H9 (cell line): ENCODE measurements around the gene SRP72. TPM values are rescaled to one million over a fixed set of nuclear protein-coding genes. Genes with fewer than 3 reads are reported as not detected.

Experiments used
- DNase-seq: peaks from one replicate; pipeline ENCODE4 v3.0.0-alpha.2; 2017
- H2AFZ ChIP-seq: one replicate; pipeline ENCODE4 v1.6.1; 2013; ENCODE audit warnings: mild to moderate bottlenecking, low read length, control low read depth, moderate library complexity
- H2AK5ac ChIP-seq: 2 replicates; pipeline ENCODE4 v1.6.1; 2013; ENCODE audit warnings: low read length, control low read depth, mixed read lengths; ENCODE audit not compliant: insufficient read length
- H2BK120ac ChIP-seq: one replicate; pipeline ENCODE4 v1.6.1; 2013; ENCODE audit warnings: low read depth, mild to moderate bottlenecking, low read length, control low read depth, inconsistent platforms; ENCODE audit not compliant: poor library complexity, severe bottlenecking
- H2BK12ac ChIP-seq: 2 replicates; pipeline ENCODE4 v1.6.1; 2013; ENCODE audit warnings: low read length, control low read depth, mixed read lengths, low read depth; ENCODE audit not compliant: insufficient read length
- H2BK15ac ChIP-seq: 2 replicates; pipeline ENCODE4 v1.6.1; 2013; ENCODE audit warnings: low read depth, low read length, control low read depth
- H2BK20ac ChIP-seq: one replicate; pipeline ENCODE4 v1.6.1; 2013; ENCODE audit warnings: low read depth, mild to moderate bottlenecking, low read length, control low read depth, inconsistent platforms; ENCODE audit not compliant: poor library complexity, severe bottlenecking
- H2BK5ac ChIP-seq: 2 replicates; pipeline ENCODE4 v1.6.1; 2013; ENCODE audit warnings: low read length, control low read depth, mixed read lengths; ENCODE audit not compliant: insufficient read length
- H3K14ac ChIP-seq: 2 replicates; pipeline ENCODE4 v1.6.1; 2013; ENCODE audit warnings: low read length, control low read depth; ENCODE audit not compliant: insufficient read depth
- H3K18ac ChIP-seq: 2 replicates; pipeline ENCODE4 v1.6.1; 2013; ENCODE audit warnings: low read depth, mild to moderate bottlenecking, mixed read lengths, low read length, control low read depth; ENCODE audit not compliant: insufficient read length
- H3K23ac ChIP-seq: 2 replicates; pipeline ENCODE4 v1.6.1; 2013; ENCODE audit warnings: low read length, control low read depth, mixed read lengths, low read depth; ENCODE audit not compliant: insufficient read length
- H3K23me2 ChIP-seq: 2 replicates; pipeline ENCODE4 v1.6.1; 2013; ENCODE audit warnings: low read depth, mild to moderate bottlenecking, mixed read lengths, low read length, control low read depth; ENCODE audit not compliant: insufficient read length, poor library complexity, severe bottlenecking
- H3K27ac ChIP-seq: 2 replicates; pipeline ENCODE4 v1.5.1; 2013; ENCODE audit warnings: low read length, control low read depth, mixed read lengths, low read depth; ENCODE audit not compliant: insufficient read length
- H3K27me3 ChIP-seq: 2 replicates; pipeline ENCODE4 v1.6.1; 2013; ENCODE audit warnings: low read length, control low read depth, inconsistent platforms; ENCODE audit not compliant: insufficient read depth
- H3K4ac ChIP-seq: 2 replicates; pipeline ENCODE4 v1.6.1; 2013; ENCODE audit warnings: low read depth, mild to moderate bottlenecking, control low read depth, inconsistent platforms, low read length, moderate library complexity
- H3K4me1 ChIP-seq: 2 replicates; pipeline ENCODE4 v1.6.1; 2013; ENCODE audit warnings: low read length, control low read depth, inconsistent platforms; ENCODE audit not compliant: insufficient read depth
- H3K4me2 ChIP-seq: 2 replicates; pipeline ENCODE4 v1.6.1; 2013; ENCODE audit warnings: low read length, control low read depth, mixed read lengths; ENCODE audit not compliant: insufficient read length, insufficient read depth
- H3K56ac ChIP-seq: 2 replicates; pipeline ENCODE4 v1.6.1; 2013; ENCODE audit warnings: low read depth, mild to moderate bottlenecking, mixed read lengths, low read length, control low read depth; ENCODE audit not compliant: insufficient read length
- H3K79me1 ChIP-seq: 2 replicates; pipeline ENCODE4 v1.6.1; 2013; ENCODE audit warnings: low read depth, mild to moderate bottlenecking, moderate library complexity, low read length, control low read depth, inconsistent platforms; ENCODE audit not compliant: insufficient read depth, poor library complexity, severe bottlenecking
- H3K79me2 ChIP-seq: 2 replicates; pipeline ENCODE4 v1.6.1; 2013; ENCODE audit warnings: low read length, control low read depth, inconsistent platforms; ENCODE audit not compliant: insufficient read depth
- H3K9ac ChIP-seq: 2 replicates; pipeline ENCODE4 v1.6.1; 2013; ENCODE audit warnings: low read length, control low read depth, mixed read lengths; ENCODE audit not compliant: insufficient read length; ENCODE audit errors: extremely low read depth
- H3K9me3 ChIP-seq: one replicate; pipeline ENCODE4 v1.6.1; 2013; ENCODE audit warnings: low read depth, low read length, inconsistent platforms; ENCODE audit not compliant: control insufficient read depth
- H3T11ph ChIP-seq: one replicate; pipeline ENCODE4 v1.6.1; 2013; ENCODE audit warnings: mild to moderate bottlenecking, low read length, control low read depth, inconsistent platforms
- H4K20me1 ChIP-seq: one replicate; pipeline ENCODE4 v1.6.1; 2013; ENCODE audit not compliant: control insufficient read depth, insufficient read length, insufficient read depth
- H4K5ac ChIP-seq: 2 replicates; pipeline ENCODE4 v1.6.1; 2013; ENCODE audit warnings: low read depth, mild to moderate bottlenecking, mixed read lengths, low read length, control low read depth; ENCODE audit not compliant: insufficient read length
- H4K8ac ChIP-seq: replicated peaks from 2 replicates; pipeline ENCODE4 v1.6.1; 2013; ENCODE audit warnings: low read length, control low read depth, mixed read lengths, low read depth; ENCODE audit not compliant: insufficient read length
- H4K91ac ChIP-seq: 2 replicates; pipeline ENCODE4 v1.6.1; 2013; ENCODE audit warnings: low read depth, mild to moderate bottlenecking, moderate library complexity, mixed read lengths, low read length, control low read depth; ENCODE audit not compliant: insufficient read length
- H3K27ac Mint-ChIP-seq, 3 experiments: 2 replicates in 2 of 3; 3 replicates in 1 of 3; pipeline ENCODE4 v1.8.0; 2020 to 2021; ENCODE audit warnings: mixed read lengths in 3 of 3, mild to moderate bottlenecking in 1 of 3, moderate library complexity in 1 of 3
- H3K27me3 Mint-ChIP-seq: 2 replicates; pipeline ENCODE4 v1.8.0; 2021; ENCODE audit warnings: low read depth, mild to moderate bottlenecking, moderate library complexity, mixed read lengths
- H3K36me3 Mint-ChIP-seq, 3 experiments: 2 replicates in 2 of 3; 3 replicates in 1 of 3; pipeline ENCODE4 v1.8.0; 2020 to 2021; ENCODE audit warnings: low read depth in 3 of 3, mixed read lengths in 3 of 3; ENCODE audit not compliant: insufficient read depth in 1 of 3
- H3K4me1 Mint-ChIP-seq, 2 experiments: 2 replicates each; pipeline ENCODE4 v1.8.0; 2020; ENCODE audit warnings: mixed read lengths in 2 of 2
- H3K4me3 Mint-ChIP-seq, 2 experiments: 2 replicates in 1 of 2; 3 replicates in 1 of 2; pipeline ENCODE4 v1.8.0; 2020 to 2021; ENCODE audit warnings: mild to moderate bottlenecking in 2 of 2, mixed read lengths in 2 of 2, moderate library complexity in 1 of 2
- H3K9me3 Mint-ChIP-seq, 2 experiments: 2 replicates in 1 of 2; 3 replicates in 1 of 2; pipeline ENCODE4 v1.8.0; 2020; ENCODE audit warnings: mild to moderate bottlenecking in 2 of 2, mixed read lengths in 2 of 2, moderate library complexity in 1 of 2
- CTCF ChIP-seq: fragments of 200-600 bp; sonication (generic); conservative IDR thresholded peaks from 3 replicates; pipeline ENCODE4 v1.8.0; 2021; ENCODE audit warnings: antibody characterized with exemption, mild to moderate bottlenecking
- WGBS: extraction: QIAGEN DNeasy Blood & Tissue Kit; methylation state at CpG from one replicate; pipeline ENCODE4 v1.1.7; 2013; ENCODE audit warnings: missing lambda C conversion rate, low lambda C conversion rate, mixed read lengths; ENCODE audit not compliant: insufficient read length; ENCODE audit errors: extremely low coverage; 5-methylcytosine and 5-hydroxymethylcytosine counted together
- total RNA-seq: library from RNA; stranded (reverse); gene quantifications from 2 replicates; pipeline ENCODE4 v1.2.1, GENCODE V29; 2021

The SRP72 gene
- total RNA-seq, 1 experiment from 2014 or later: 141 TPM

GRCh38 chr4:56424697-56425514 lies 42.5 kb upstream of the SRP72 start:
- Histone ChIP-seq H2AFZ (no peak overlapping the region), H2BK5ac (no peak overlapping the region), H3K14ac (no peak overlapping the region), H4K5ac (no peak overlapping the region), H3K9ac (no peak overlapping the region), H2AK5ac (no peak overlapping the region), H4K8ac (no peak overlapping the region), H2BK15ac (no peak overlapping the region), H2BK12ac (no peak overlapping the region), H3K18ac (no peak overlapping the region), H3K23ac (no peak overlapping the region), H3K9me3 (no peaks in the 10 kb centered on the region), H3K27me3 (no peaks in the 10 kb centered on the region), H2BK120ac (no peak overlapping the region), H3K27ac (no peak overlapping the region), H3K56ac (no peak overlapping the region), H3K23me2 (no peaks in the 10 kb centered on the region), H2BK20ac (no peak overlapping the region), H3K79me1 (peaks cover 3% of the 10 kb centered on the region), H3K4ac (no peak overlapping the region), H3K79me2 (peaks cover 49% of the 10 kb centered on the region), H3T11ph (no peak overlapping the region), H4K20me1 (no peaks in the 10 kb centered on the region), H3K4me2 (peak overlapping the region; percentile 27), H3K4me1 (peaks cover 2% of the 10 kb centered on the region; the same call in 1 of the 2 replicates), H4K91ac (no peak overlapping the region)
- Mint-ChIP-seq H3K4me3 (no peak overlapping the region; a peak in 2 of 5 replicates), H3K4me1 (peaks cover 23 to 25% of the 10 kb centered on the region in 2 experiments), H3K36me3 (peaks cover 31 to 38% (median 35%) of the 10 kb centered on the region in 3 experiments), H3K9me3 (peaks cover 7 to 8% of the 10 kb centered on the region in 2 experiments; a peak in 3 of 5 replicates), H3K27me3 (no peaks in the 10 kb centered on the region), H3K27ac (peak overlapping the region in 2 of 3 experiments; percentile 5 to 33; a peak in 2 of 7 replicates)
- TF ChIP-seq CTCF: peak; percentile 62
- WGBS: no CpG with 5 or more reads among the region's 5 CpGs
- no peak for DNase-seq
